Activated B cell treated with CpG ODN at 0.5 μM for 24 hours (primary cell): ENCODE measurements around the gene PTH1R. TPM values are rescaled to one million over a fixed set of nuclear protein-coding genes. Genes with fewer than 3 reads are reported as not detected.

Experiments
- ATAC-seq: fragments of 200-7000 bp; cut with Tn5 transposase; one replicate; pipeline ENCODE4 v1.10.0; 2021; ENCODE audit warnings: low read depth, mild to moderate bottlenecking, moderate library complexity
- CTCF ChIA-PET: fragments of 350-600 bp; sonication (Branson Sonifier 250); formaldehyde crosslinking; loops from one replicate; lab custom pipeline; 2021; ENCODE audit warnings: antibody characterized with exemption; lab: Charles Lee
- POLR2A ChIA-PET: fragments of 350-600 bp; sonication (Branson Sonifier 250); formaldehyde crosslinking; loops from one replicate; lab custom pipeline; 2021; ENCODE audit warnings: antibody characterized with exemption; lab: Charles Lee
- DNase-seq: peaks from one replicate; pipeline ENCODE4 v3.0.0; 2022
- H3K27ac Mint-ChIP-seq: one replicate; pipeline ENCODE4 v1.8.0; 2020; ENCODE audit warnings: mixed read lengths
- H3K27me3 Mint-ChIP-seq: one replicate; pipeline ENCODE4 v1.8.0; 2021; ENCODE audit warnings: mixed read lengths
- H3K36me3 Mint-ChIP-seq: one replicate; pipeline ENCODE4 v1.8.0; 2021; ENCODE audit warnings: low read depth, mixed read lengths
- H3K4me1 Mint-ChIP-seq: one replicate; pipeline ENCODE4 v1.8.0; 2021; ENCODE audit warnings: mixed read lengths
- H3K4me3 Mint-ChIP-seq: one replicate; pipeline ENCODE4 v1.8.0; 2020; ENCODE audit warnings: mild to moderate bottlenecking, mixed read lengths
- H3K9me3 Mint-ChIP-seq: one replicate; pipeline ENCODE4 v1.8.0; 2020; ENCODE audit warnings: mixed read lengths
- CTCF ChIP-seq: fragments of 200-600 bp; IDR thresholded peaks from one replicate; pipeline ENCODE4 v1.8.0; 2022; ENCODE audit warnings: antibody characterized with exemption, mild to moderate bottlenecking
- intact Hi-C: fragments of 100-400 bp; cut with micrococcal nuclease; formaldehyde crosslinking; loops from one replicate; pipeline ENCODE4 v1.15.1; 2024
- total RNA-seq: library from RNA; stranded (reverse); gene quantifications from 2 replicates; pipeline ENCODE4 v1.2.3, GENCODE V29; 2022

The PTH1R gene
- total RNA-seq, 1 donor from 2014 or later, result not detected

GRCh38 chr3:46833346-46834300 is 43.9 kb upstream of the PTH1R start:
- ChIA-PET CTCF (no interaction called here), POLR2A (interaction anchor here (0.5 kb wide), 1 partner anchor 96 kb away, joined by 5 read pairs; no protein-coding TSS in a partner anchor)
- DNase-seq, result no peak

GRCh38 chr3:46835054-46835453 is 42.5 kb upstream of the PTH1R start:
- Mint-ChIP-seq H3K27me3 (no peaks in the 10 kb centered on the region), H3K9me3 (peaks cover 20% of the 10 kb centered on the region), H3K4me1 (no peaks in the 10 kb centered on the region), H3K4me3 (no peak overlapping the region), H3K36me3 (peaks cover 16% of the 10 kb centered on the region), H3K27ac (no peak overlapping the region)
- no peak for TF ChIP-seq CTCF
- intact Hi-C loops, result no loop called here
- DNase-seq (no peak), ATAC-seq (no peak)
- ChIA-PET POLR2A (no interaction called here), CTCF (no interaction called here)

More at GRCh38 chr3:46833346-46834300, 43.9 kb upstream of the PTH1R start:
- H3K4me1 Mint-ChIP-seq, result no peaks in the 10 kb centered on the region
- H3K9me3 Mint-ChIP-seq, result peaks cover 12% of the 10 kb centered on the region
- H3K4me3 Mint-ChIP-seq, result no peak overlapping the region
- H3K36me3 Mint-ChIP-seq, result peaks cover 10% of the 10 kb centered on the region
- intact Hi-C loops, result no loop called here
- H3K27me3 Mint-ChIP-seq, result no peaks in the 10 kb centered on the region
- no peak for TF ChIP-seq CTCF
- ATAC-seq, result no peak
- H3K27ac Mint-ChIP-seq, result no peak overlapping the region

GRCh38 chr3:46835491-46835890 is 42.0 kb upstream of the PTH1R start:
- Mint-ChIP-seq H3K36me3 (peaks cover 19% of the 10 kb centered on the region), H3K4me1 (no peaks in the 10 kb centered on the region), H3K4me3 (no peak overlapping the region), H3K27me3 (no peaks in the 10 kb centered on the region), H3K27ac (no peak overlapping the region), H3K9me3 (peaks cover 24% of the 10 kb centered on the region)
- ChIA-PET POLR2A (no interaction called here), CTCF (no interaction called here)
- TF ChIP-seq CTCF, result no peak
- no peak for DNase-seq
- intact Hi-C loops, result no loop called here
- no peak for ATAC-seq

GRCh38 chr3:46838301-46838700 is 39.2 kb upstream of the PTH1R start:
- peaks cover 29% of the 10 kb centered on the region for H3K9me3 Mint-ChIP-seq

More at GRCh38 chr3:46838301-46838700, 39.2 kb upstream of the PTH1R start:
- DNase-seq (no peak), ATAC-seq (no peak)
- Mint-ChIP-seq H3K4me3 (no peak overlapping the region), H3K4me1 (no peaks in the 10 kb centered on the region), H3K27me3 (no peaks in the 10 kb centered on the region), H3K36me3 (peaks cover 32% of the 10 kb centered on the region), H3K27ac (no peak overlapping the region)
- POLR2A ChIA-PET, result no interaction called here
- CTCF ChIA-PET, result no interaction called here
- intact Hi-C loops, result no loop called here
- TF ChIP-seq CTCF, result no peak
